ENCODE data around the gene TIMM50. TPM values are rescaled to one million over a fixed set of nuclear protein-coding genes. Genes with fewer than 3 reads are reported as not detected.

The TIMM50 gene
- total RNA-seq, 4 donors from 2014 or later, result 66.9 to 97.6 (median 85.6) TPM

GRCh38 chr19:39514840-39515550 is 34.4 kb downstream of the TIMM50 start, which contains the start of gene SELENOV:
Gene SELENOV, plus strand, starts transcription at chr19:39515139. Its CDS starts 74 bp downstream, at chr19:39515213.
- in situ Hi-C loops (cut with MboI; ENCODE audit: low sequenced_read_pairs in 4 of 4) (no loop called here), intact Hi-C loops (cut with DNase I; ENCODE audit: low total_unique reads) (no loop called here)
- Histone ChIP-seq H3K4me3 (peak within 1 kb of the TSS in 3 of 4 donors; percentile 2 to 25 (median 25)), H3K4me1 (no peaks in the 10 kb centered on the region), H3K27ac (no peak within 1 kb of the TSS), H3K9me3 (no peaks in the 10 kb centered on the region), H3K27me3 (peaks cover 33 to 66% (median 55%) of the 10 kb centered on the region in 3 donors), H3K36me3 (no peaks in the 10 kb centered on the region)
- no peak for ATAC-seq
- TF ChIP-seq POLR2A (IDR thresholded peaks at IDR 0.05) (no peak), CTCF (IDR thresholded peaks at IDR 0.05 in 4 of 5, conservative IDR thresholded peaks at IDR 0.05 in 1 of 5) (no peak)
- DNase-seq, result no peak

GRCh38 chr19:39515551-39516191 is 35.0 kb downstream of the TIMM50 start:
- no peaks in the 10 kb centered on the region for H3K9me3 ChIP-seq
- H3K27ac ChIP-seq, result no peak overlapping the region
- in situ Hi-C loops (cut with MboI; ENCODE audit: low sequenced_read_pairs in 4 of 4), result no loop called here
- H3K4me1 ChIP-seq, result no peaks in the 10 kb centered on the region
- H3K4me3 ChIP-seq, result peak overlapping the region in 3 of 4 donors; percentile 2 to 25 (median 25)
- no peak for ATAC-seq
- H3K27me3 ChIP-seq, result peaks cover 33 to 62% (median 55%) of the 10 kb centered on the region in 3 donors
- intact Hi-C loops (cut with DNase I; ENCODE audit: low total_unique reads), result no loop called here
- TF ChIP-seq CTCF (IDR thresholded peaks at IDR 0.05 in 4 of 5, conservative IDR thresholded peaks at IDR 0.05 in 1 of 5) (no peak), POLR2A (IDR thresholded peaks at IDR 0.05) (no peak)
- no peaks in the 10 kb centered on the region for H3K36me3 ChIP-seq
- no peak for DNase-seq

GRCh38 chr19:39516270-39516669 is 35.6 kb downstream of the TIMM50 start:
- TF ChIP-seq POLR2A (IDR thresholded peaks at IDR 0.05) (no peak), CTCF (IDR thresholded peaks at IDR 0.05 in 4 of 5, conservative IDR thresholded peaks at IDR 0.05 in 1 of 5) (no peak)
- DNase-seq (no peak), ATAC-seq (no peak)
- intact Hi-C loops (cut with DNase I; ENCODE audit: low total_unique reads), result no loop called here
- peak overlapping the region in 1 of 4 donors; percentile 25 for H3K4me3 ChIP-seq
- no peaks in the 10 kb centered on the region for H3K9me3 ChIP-seq
- H3K27ac ChIP-seq, result no peak overlapping the region
- no peaks in the 10 kb centered on the region for H3K36me3 ChIP-seq
- in situ Hi-C loops (cut with MboI; ENCODE audit: low sequenced_read_pairs in 4 of 4), result no loop called here
- H3K27me3 ChIP-seq, result peaks cover 33 to 59% (median 55%) of the 10 kb centered on the region in 3 donors
- H3K4me1 ChIP-seq, result no peaks in the 10 kb centered on the region

GRCh38 chr19:39517432-39517831 is 36.8 kb downstream of the TIMM50 start:
- H3K36me3 ChIP-seq, result no peaks in the 10 kb centered on the region
- no peaks in the 10 kb centered on the region for H3K4me1 ChIP-seq
- H3K27ac ChIP-seq, result no peak overlapping the region
- peaks cover 33 to 51% (median 50%) of the 10 kb centered on the region in 3 donors for H3K27me3 ChIP-seq
- DNase-seq, result no peak
- H3K9me3 ChIP-seq, result no peaks in the 10 kb centered on the region
- intact Hi-C loops (cut with DNase I; ENCODE audit: low total_unique reads), result no loop called here
- H3K4me3 ChIP-seq, result no peak overlapping the region
- TF ChIP-seq POLR2A (IDR thresholded peaks at IDR 0.05), result no peak
- TF ChIP-seq CTCF (IDR thresholded peaks at IDR 0.05 in 4 of 5, conservative IDR thresholded peaks at IDR 0.05 in 1 of 5), result no peak
- ATAC-seq, result no peak
- in situ Hi-C loops (cut with MboI; ENCODE audit: low sequenced_read_pairs in 4 of 4), result no loop called here

Measured in gastrocnemius medialis (tissue), 4 donors.